Activated CD8-positive, alpha-beta memory T cell treated with anti-CD3 and anti-CD28 coated beads, Interleukin-2, amount 10 ng/mL, durations not matched to agents 7 days and 5 days (primary cell): Measurements from ENCODE around the gene SMARCAL1. TPM values are rescaled to one million over a fixed set of nuclear protein-coding genes. Genes with fewer than 3 reads are reported as not detected.

Experiments
- ATAC-seq: fragments of 150-1000 bp; cut with Tn5 transposase; one replicate; pipeline ENCODE4 v1.10.0; 2021; ENCODE audit warnings: moderate library complexity
- CTCF ChIA-PET: fragments of 350-600 bp; sonication (Branson Sonifier 250); formaldehyde crosslinking; loops from one replicate; lab custom pipeline; 2021; ENCODE audit warnings: antibody characterized with exemption; lab: Charles Lee
- DNase-seq: peaks from one replicate; pipeline ENCODE4 v3.0.0-alpha.2; 2020
- H3K27ac Mint-ChIP-seq: one replicate; pipeline ENCODE4 v1.8.0; 2021; ENCODE audit warnings: mild to moderate bottlenecking, mixed read lengths
- H3K27me3 Mint-ChIP-seq: one replicate; pipeline ENCODE4 v1.8.0; 2021; ENCODE audit warnings: mixed read lengths
- H3K36me3 Mint-ChIP-seq: one replicate; pipeline ENCODE4 v1.8.0; 2021; ENCODE audit warnings: mild to moderate bottlenecking, mixed read lengths
- H3K4me1 Mint-ChIP-seq: one replicate; pipeline ENCODE4 v1.8.0; 2021; ENCODE audit warnings: mixed read lengths
- H3K4me3 Mint-ChIP-seq: one replicate; pipeline ENCODE4 v1.8.0; 2021; ENCODE audit warnings: mild to moderate bottlenecking, moderate library complexity, mixed read lengths
- H3K9me3 Mint-ChIP-seq: one replicate; pipeline ENCODE4 v1.8.0; 2022; ENCODE audit warnings: low read depth, mixed read lengths
- total RNA-seq, 2 experiments: library from RNA; stranded (reverse); gene quantifications; one replicate each; pipeline ENCODE4 v1.2.3, GENCODE V29; 2021

Gene SMARCAL1
- total RNA-seq, 2 experiments from 2014 or later = 29.6 to 30.7 TPM

- Mint-ChIP-seq H3K4me3 (no peak overlapping the region), H3K27ac (no peak overlapping the region), H3K27me3 (no peaks in the 10 kb centered on the region), H3K4me1 (peaks cover 8% of the 10 kb centered on the region), H3K36me3 (peaks cover 69% of the 10 kb centered on the region), H3K9me3 (peaks cover 3% of the 10 kb centered on the region)
- CTCF ChIA-PET = no interaction called here
- ATAC-seq = no peak
- DNase-seq = no peak
Measured at GRCh38 chr2:216424274-216424673, 12.0 kb downstream of the SMARCAL1 start.

DNA sequence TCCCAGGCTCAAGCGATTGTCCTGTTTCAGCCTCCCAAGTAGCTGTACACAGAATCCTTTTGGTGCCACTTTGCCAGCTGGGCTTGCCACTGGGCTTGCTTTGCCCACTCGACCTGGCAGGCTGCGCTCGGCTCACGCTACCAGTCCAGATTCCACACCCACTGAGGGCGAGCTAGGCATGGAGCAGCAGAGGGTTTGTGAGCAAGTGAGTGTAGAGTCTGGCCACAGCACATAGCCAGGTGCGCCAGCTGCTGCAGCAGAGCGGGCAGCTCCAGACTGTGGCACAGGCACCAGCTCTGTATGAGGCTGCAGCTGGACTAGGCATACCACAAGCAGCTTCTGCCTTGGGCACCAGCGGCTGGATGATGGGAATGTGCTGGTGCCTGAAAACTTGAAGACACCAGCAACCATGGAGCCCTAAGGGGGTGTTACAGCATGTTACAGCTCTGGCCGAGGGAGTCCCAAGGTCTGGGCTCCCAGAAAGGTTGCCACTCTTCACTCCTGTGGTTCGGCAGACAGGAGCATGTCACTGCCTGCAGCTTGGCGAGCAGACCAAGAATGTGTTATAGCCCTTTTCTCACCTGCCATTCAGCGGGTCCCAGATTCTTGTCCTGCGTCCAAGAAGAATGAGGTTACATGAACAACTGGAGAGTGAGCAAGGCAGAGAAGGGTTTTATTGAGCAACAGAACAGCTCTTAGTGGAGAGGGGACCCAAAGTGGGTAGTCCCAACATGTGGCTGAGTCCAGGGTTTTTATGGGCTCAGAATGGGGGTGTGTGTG lies 12.9 kb downstream of the SMARCAL1 start:
- H3K27ac Mint-ChIP-seq = no peak overlapping the region
- ATAC-seq = no peak
- H3K9me3 Mint-ChIP-seq = peaks cover 3% of the 10 kb centered on the region
- H3K4me1 Mint-ChIP-seq = peaks cover 8% of the 10 kb centered on the region
- no peak for DNase-seq
- H3K4me3 Mint-ChIP-seq = no peak overlapping the region
- H3K36me3 Mint-ChIP-seq = peaks cover 74% of the 10 kb centered on the region
- H3K27me3 Mint-ChIP-seq = no peaks in the 10 kb centered on the region
- CTCF ChIA-PET = no interaction called here

GRCh38 chr2:216426166-216426777 lies 14.0 kb downstream of the SMARCAL1 start:
- peaks cover 77% of the 10 kb centered on the region for H3K36me3 Mint-ChIP-seq
- no peaks in the 10 kb centered on the region for H3K27me3 Mint-ChIP-seq
- peaks cover 3% of the 10 kb centered on the region for H3K9me3 Mint-ChIP-seq
- CTCF ChIA-PET = no interaction called here
- DNase-seq (no peak), ATAC-seq (no peak)
- H3K27ac Mint-ChIP-seq = no peak overlapping the region
- no peak overlapping the region for H3K4me3 Mint-ChIP-seq
- peaks cover 10% of the 10 kb centered on the region for H3K4me1 Mint-ChIP-seq

- no peaks in the 10 kb centered on the region for H3K27me3 Mint-ChIP-seq
- ATAC-seq = no peak
- no peak overlapping the region for H3K4me3 Mint-ChIP-seq
- no peak overlapping the region for H3K27ac Mint-ChIP-seq
- CTCF ChIA-PET = no interaction called here
- peaks cover 3% of the 10 kb centered on the region for H3K9me3 Mint-ChIP-seq
- no peak for DNase-seq
- H3K4me1 Mint-ChIP-seq = peaks cover 12% of the 10 kb centered on the region
- H3K36me3 Mint-ChIP-seq = peaks cover 80% of the 10 kb centered on the region
Measured at GRCh38 chr2:216426938-216427337, 14.7 kb downstream of the SMARCAL1 start.

GRCh38 chr2:216428618-216429350 lies 16.5 kb downstream of the SMARCAL1 start:
- CTCF ChIA-PET = no interaction called here
- H3K27ac Mint-ChIP-seq = no peak overlapping the region
- H3K4me3 Mint-ChIP-seq = no peak overlapping the region
- no peak for ATAC-seq
- no peak for DNase-seq
- H3K27me3 Mint-ChIP-seq = no peaks in the 10 kb centered on the region
- peaks cover 80% of the 10 kb centered on the region for H3K36me3 Mint-ChIP-seq
- H3K4me1 Mint-ChIP-seq = peaks cover 7% of the 10 kb centered on the region
- peaks cover 3% of the 10 kb centered on the region for H3K9me3 Mint-ChIP-seq

DNA sequence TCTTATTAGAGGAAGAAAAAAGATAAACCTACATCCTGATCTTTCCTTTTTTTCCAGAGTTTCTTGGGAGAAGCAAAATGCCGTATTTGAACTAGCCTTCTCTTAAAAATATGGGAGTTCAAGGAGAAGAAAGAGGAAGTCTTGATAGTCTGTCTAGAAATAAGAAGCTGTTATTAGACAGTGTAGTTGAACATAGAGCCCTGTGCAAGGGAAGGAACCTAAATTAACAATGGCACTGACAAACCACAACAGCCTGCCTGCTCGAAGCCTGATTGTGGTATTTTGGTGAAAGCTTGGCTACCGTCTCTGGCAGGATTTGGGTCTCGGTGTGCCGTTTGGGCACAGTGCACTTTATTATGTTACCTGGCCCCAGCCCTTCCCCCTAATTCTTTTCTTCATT lies 17.1 kb downstream of the SMARCAL1 start:
- CTCF ChIA-PET = no interaction called here
- Mint-ChIP-seq H3K36me3 (peaks cover 79% of the 10 kb centered on the region), H3K4me1 (peaks cover 7% of the 10 kb centered on the region), H3K4me3 (no peak overlapping the region), H3K27me3 (no peaks in the 10 kb centered on the region), H3K27ac (no peak overlapping the region), H3K9me3 (peaks cover 3% of the 10 kb centered on the region)
- ATAC-seq (no peak), DNase-seq (no peak)

DNA sequence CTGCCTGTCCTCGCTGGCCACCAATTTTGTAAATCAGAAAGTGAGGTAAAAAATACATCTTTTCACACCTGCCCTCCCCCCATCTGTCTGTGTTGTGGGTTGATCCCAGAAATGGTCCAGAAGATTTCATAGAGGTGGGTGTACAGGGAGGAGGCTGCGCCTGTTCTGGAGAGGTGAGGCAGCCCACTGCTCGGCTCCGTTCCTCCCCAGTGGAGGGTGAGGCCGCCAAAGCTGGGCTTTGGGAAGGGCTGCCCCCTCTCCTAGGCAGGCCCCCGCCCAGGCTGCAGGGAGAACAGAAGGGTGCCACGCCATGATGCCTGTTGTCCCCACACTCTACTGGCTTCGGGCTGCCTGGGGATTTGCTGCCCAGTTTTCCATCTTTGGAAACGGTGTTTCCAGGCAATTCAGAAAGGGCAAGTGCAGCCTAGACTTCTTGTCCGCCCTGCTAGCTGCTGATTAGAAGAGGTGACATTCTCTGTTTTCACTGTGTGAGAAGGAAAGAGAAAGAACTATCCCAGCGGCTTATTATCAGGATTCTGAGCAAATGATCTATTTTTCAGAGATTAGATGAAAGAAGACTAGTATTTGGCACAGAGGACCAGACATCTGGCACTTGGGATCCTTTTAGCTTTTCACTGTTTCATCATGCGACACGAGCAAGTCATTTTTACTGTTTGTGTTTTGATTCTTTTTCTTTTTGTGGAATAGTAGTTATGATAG lies 18.7 kb downstream of the SMARCAL1 start:
- Mint-ChIP-seq H3K4me1 (peaks cover 7% of the 10 kb centered on the region), H3K36me3 (peaks cover 68% of the 10 kb centered on the region), H3K9me3 (no peaks in the 10 kb centered on the region), H3K27ac (no peak overlapping the region), H3K27me3 (no peaks in the 10 kb centered on the region), H3K4me3 (no peak overlapping the region)
- DNase-seq (no peak), ATAC-seq (no peak)
- CTCF ChIA-PET = interaction anchor here (1.6 kb wide), 1 partner anchor 11 kb away, joined by 3 read pairs; no protein-coding TSS in a partner anchor

DNA sequence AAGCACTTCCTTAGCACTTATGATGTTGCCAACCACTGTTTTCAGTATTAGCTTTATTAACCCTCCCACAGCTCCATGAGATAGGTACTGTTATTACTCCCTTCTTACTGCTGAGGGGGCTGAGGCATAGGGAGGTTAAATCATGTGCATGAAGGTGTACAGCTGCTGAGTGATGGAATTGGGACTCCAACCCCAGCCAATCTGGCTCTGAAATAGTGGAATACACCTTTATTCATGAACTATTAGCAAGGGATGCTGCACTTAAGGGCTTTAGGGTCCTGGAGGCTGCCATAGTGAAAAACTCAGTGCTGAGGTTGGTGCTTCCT lies 19.2 kb downstream of the SMARCAL1 start:
- Mint-ChIP-seq H3K27ac (no peak overlapping the region), H3K4me3 (no peak overlapping the region), H3K9me3 (no peaks in the 10 kb centered on the region), H3K27me3 (no peaks in the 10 kb centered on the region), H3K4me1 (peaks cover 7% of the 10 kb centered on the region), H3K36me3 (peaks cover 68% of the 10 kb centered on the region)
- CTCF ChIA-PET = interaction anchor here (1.6 kb wide), 1 partner anchor 12 kb away, joined by 3 read pairs; no protein-coding TSS in a partner anchor
- ATAC-seq = no peak
- no peak for DNase-seq

DNA sequence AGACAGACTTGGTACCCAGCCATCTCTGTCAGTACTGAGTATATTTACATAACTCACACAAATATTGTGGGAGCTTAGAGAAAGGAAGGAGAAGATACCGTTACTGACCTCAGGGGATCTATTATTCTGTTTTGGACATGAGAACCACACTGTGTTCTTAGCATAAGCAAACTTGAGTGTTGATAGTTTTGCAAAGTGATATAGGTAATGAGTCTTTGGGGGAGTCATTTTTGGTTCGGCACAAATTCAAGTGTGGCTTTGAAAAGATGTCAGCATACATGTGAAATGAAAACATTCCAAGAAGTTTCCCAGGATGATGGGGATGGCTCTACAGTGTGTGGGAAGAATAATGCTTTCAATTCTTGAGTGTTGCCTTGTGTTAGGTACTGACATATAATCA lies 24.1 kb downstream of the SMARCAL1 start:
- H3K36me3 Mint-ChIP-seq = peaks cover 45% of the 10 kb centered on the region
- ATAC-seq (no peak), DNase-seq (no peak)
- H3K4me1 Mint-ChIP-seq = peaks cover 3% of the 10 kb centered on the region
- CTCF ChIA-PET = no interaction called here
- H3K9me3 Mint-ChIP-seq = no peaks in the 10 kb centered on the region
- no peaks in the 10 kb centered on the region for H3K27me3 Mint-ChIP-seq
- H3K27ac Mint-ChIP-seq = no peak overlapping the region
- no peak overlapping the region for H3K4me3 Mint-ChIP-seq

- CTCF ChIA-PET = no interaction called here
Measured at GRCh38 chr2:216441308-216442010, 29.2 kb downstream of the SMARCAL1 start.

GRCh38 chr2:216445501-216445900 lies 33.2 kb downstream of the SMARCAL1 start:
- no peak for DNase-seq
- Mint-ChIP-seq H3K4me1 (peaks cover 2% of the 10 kb centered on the region), H3K27ac (no peak overlapping the region), H3K36me3 (peaks cover 61% of the 10 kb centered on the region), H3K27me3 (no peaks in the 10 kb centered on the region), H3K9me3 (peaks cover 4% of the 10 kb centered on the region), H3K4me3 (no peak overlapping the region)
- CTCF ChIA-PET = no interaction called here
- no peak for ATAC-seq

More at GRCh38 chr2:216441308-216442010, 29.2 kb downstream of the SMARCAL1 start:
- peaks cover 35% of the 10 kb centered on the region for H3K36me3 Mint-ChIP-seq
- DNase-seq = no peak
- ATAC-seq = no peak
- no peak overlapping the region for H3K4me3 Mint-ChIP-seq
- H3K27ac Mint-ChIP-seq = no peak overlapping the region
- H3K4me1 Mint-ChIP-seq = no peaks in the 10 kb centered on the region
- no peaks in the 10 kb centered on the region for H3K27me3 Mint-ChIP-seq
- no peaks in the 10 kb centered on the region for H3K9me3 Mint-ChIP-seq

GRCh38 chr2:216446343-216446742 lies 34.1 kb downstream of the SMARCAL1 start:
- Mint-ChIP-seq H3K4me3 (no peak overlapping the region), H3K4me1 (peaks cover 2% of the 10 kb centered on the region), H3K36me3 (peaks cover 69% of the 10 kb centered on the region), H3K9me3 (peaks cover 4% of the 10 kb centered on the region), H3K27me3 (no peaks in the 10 kb centered on the region), H3K27ac (no peak overlapping the region)
- CTCF ChIA-PET = no interaction called here
- ATAC-seq (no peak), DNase-seq (no peak)

DNA sequence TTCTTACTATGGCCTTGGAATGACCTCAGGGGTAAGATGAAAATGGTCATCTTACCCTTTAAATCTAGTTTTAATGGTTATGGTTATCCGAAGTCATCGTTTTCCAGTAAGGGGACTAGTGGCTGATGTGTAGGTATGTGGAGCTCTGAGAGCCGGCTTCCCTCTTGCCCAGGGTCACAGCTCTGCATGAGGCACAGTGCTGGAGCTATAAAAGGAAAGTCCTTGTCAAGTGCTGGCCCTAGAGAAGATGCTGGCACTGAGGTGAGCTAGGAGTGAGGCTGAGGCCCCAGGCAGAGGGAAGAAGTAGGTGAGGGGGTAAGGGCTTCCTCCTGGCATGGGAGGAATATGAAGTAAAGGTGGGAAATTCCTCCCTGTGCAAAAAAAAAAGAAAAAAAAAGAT lies 35.0 kb downstream of the SMARCAL1 start:
- H3K9me3 Mint-ChIP-seq = peaks cover 4% of the 10 kb centered on the region
- DNase-seq (no peak), ATAC-seq (no peak)
- H3K4me3 Mint-ChIP-seq = no peak overlapping the region
- no peaks in the 10 kb centered on the region for H3K27me3 Mint-ChIP-seq
- CTCF ChIA-PET = no interaction called here
- H3K27ac Mint-ChIP-seq = no peak overlapping the region
- H3K4me1 Mint-ChIP-seq = peaks cover 2% of the 10 kb centered on the region
- peaks cover 73% of the 10 kb centered on the region for H3K36me3 Mint-ChIP-seq
